ENCODE results near the gene MRPL38. TPM values are rescaled to one million over a fixed set of nuclear protein-coding genes. Genes with fewer than 3 reads are reported as not detected.

Gene MRPL38
- total RNA-seq, 3 donors from 2014 or later (not counting 1 experiment from before 2014, with no cell fraction given): 68.6 to 110 (median 96.7) TPM

- WGBS (ENCODE audit: insufficient coverage): 69% methylated on average over 8 of the region's 8 CpGs
- no peak for DNase-seq
- H3K4me3 Mint-ChIP-seq: no peak overlapping the region
- H3K9me3 Mint-ChIP-seq: no peaks in the 10 kb centered on the region
- TF ChIP-seq, protein P1, sequence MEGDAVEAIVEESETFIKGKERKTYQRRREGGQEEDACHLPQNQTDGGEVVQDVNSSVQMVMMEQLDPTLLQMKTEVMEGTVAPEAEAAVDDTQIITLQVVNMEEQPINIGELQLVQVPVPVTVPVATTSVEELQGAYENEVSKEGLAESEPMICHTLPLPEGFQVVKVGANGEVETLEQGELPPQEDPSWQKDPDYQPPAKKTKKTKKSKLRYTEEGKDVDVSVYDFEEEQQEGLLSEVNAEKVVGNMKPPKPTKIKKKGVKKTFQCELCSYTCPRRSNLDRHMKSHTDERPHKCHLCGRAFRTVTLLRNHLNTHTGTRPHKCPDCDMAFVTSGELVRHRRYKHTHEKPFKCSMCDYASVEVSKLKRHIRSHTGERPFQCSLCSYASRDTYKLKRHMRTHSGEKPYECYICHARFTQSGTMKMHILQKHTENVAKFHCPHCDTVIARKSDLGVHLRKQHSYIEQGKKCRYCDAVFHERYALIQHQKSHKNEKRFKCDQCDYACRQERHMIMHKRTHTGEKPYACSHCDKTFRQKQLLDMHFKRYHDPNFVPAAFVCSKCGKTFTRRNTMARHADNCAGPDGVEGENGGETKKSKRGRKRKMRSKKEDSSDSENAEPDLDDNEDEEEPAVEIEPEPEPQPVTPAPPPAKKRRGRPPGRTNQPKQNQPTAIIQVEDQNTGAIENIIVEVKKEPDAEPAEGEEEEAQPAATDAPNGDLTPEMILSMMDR (IDR thresholded peaks at IDR 0.05): no peak
- Histone ChIP-seq H3K27me3 (ENCODE audit: control insufficient read depth, insufficient read depth, low read length) (no peaks in the 10 kb centered on the region), H3K4me1 (ENCODE audit: control insufficient read depth, insufficient read depth, low read length) (no peaks in the 10 kb centered on the region), H3K4me3 (ENCODE audit: low read length) (no peak overlapping the region), H3K36me3 (ENCODE audit: control insufficient read depth, insufficient read depth, low read length) (no peaks in the 10 kb centered on the region), H3K9me3 (ENCODE audit: control insufficient read depth, insufficient read depth, low read length) (no peaks in the 10 kb centered on the region), H3K27ac (ENCODE audit: low read length) (no peak overlapping the region)
- no peak for ATAC-seq
- peaks cover 0 to 5% of the 10 kb centered on the region in 2 donors for H3K27me3 Mint-ChIP-seq (ENCODE audit: low read depth in 2 of 2)
- H3K4me1 Mint-ChIP-seq: no peaks in the 10 kb centered on the region
- H3K36me3 Mint-ChIP-seq: no peaks in the 10 kb centered on the region
- no peak overlapping the region for H3K27ac Mint-ChIP-seq
- intact Hi-C loops (cut with micrococcal nuclease): loop anchor here (10.0 kb wide), 1 partner anchor 59 kb away; the partner anchor contains the start of gene FBF1
These were observed 19.3 kb downstream of the MRPL38 start for GRCh38 chr17:75885431-75885830.

- Histone ChIP-seq H3K27ac (ENCODE audit: low read length) (no peak overlapping the region), H3K27me3 (ENCODE audit: control insufficient read depth, insufficient read depth, low read length) (peaks cover 11% of the 10 kb centered on the region), H3K4me1 (ENCODE audit: control insufficient read depth, insufficient read depth, low read length) (peaks cover 13% of the 10 kb centered on the region), H3K4me3 (ENCODE audit: low read length) (no peak overlapping the region), H3K36me3 (ENCODE audit: control insufficient read depth, insufficient read depth, low read length) (no peaks in the 10 kb centered on the region), H3K9me3 (ENCODE audit: control insufficient read depth, insufficient read depth, low read length) (no peaks in the 10 kb centered on the region)
- Mint-ChIP-seq H3K4me1 (peaks cover 7 to 11% of the 10 kb centered on the region in 2 donors), H3K27me3 (ENCODE audit: low read depth in 2 of 2) (peaks cover 0 to 13% of the 10 kb centered on the region in 2 donors), H3K36me3 (no peaks in the 10 kb centered on the region), H3K9me3 (no peaks in the 10 kb centered on the region), H3K4me3 (no peak overlapping the region), H3K27ac (no peak overlapping the region)
- DNase-seq (peak in 1 of 2 donors; percentile 47), ATAC-seq (no peak)
- TF ChIP-seq, protein P1 (IDR thresholded peaks at IDR 0.05): no peak
- 87% methylated on average over 15 of the region's 15 CpGs for WGBS (ENCODE audit: insufficient coverage)
- intact Hi-C loops (cut with micrococcal nuclease): loop anchor here (10.0 kb wide), 1 partner anchor 63 kb away; the partner anchor contains the start of gene FBF1
These were observed 22.8 kb downstream of the MRPL38 start for GRCh38 chr17:75881678-75882454.

DNA sequence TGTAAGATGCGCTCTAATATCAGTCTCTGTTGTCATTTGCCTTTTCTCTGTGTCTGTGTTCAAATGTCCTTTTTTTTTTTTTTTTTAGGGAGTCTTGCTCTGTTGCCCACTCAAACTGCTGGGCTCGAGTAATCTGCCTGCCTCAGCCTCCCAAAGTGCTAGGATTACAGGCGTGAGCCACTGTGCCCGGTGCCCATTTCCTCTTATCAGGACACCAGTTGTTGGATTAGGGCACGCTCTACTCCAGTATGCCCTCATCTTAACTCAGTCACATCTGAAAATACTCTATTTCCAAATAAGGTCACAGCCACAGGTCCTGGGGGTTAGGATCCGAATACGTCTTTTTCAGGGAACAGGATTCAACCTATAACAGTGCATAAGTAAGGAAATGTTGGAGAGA is 24.4 kb downstream of the MRPL38 start:
- Histone ChIP-seq H3K9me3 (ENCODE audit: control insufficient read depth, insufficient read depth, low read length) (no peaks in the 10 kb centered on the region), H3K4me1 (ENCODE audit: control insufficient read depth, insufficient read depth, low read length) (peaks cover 29% of the 10 kb centered on the region), H3K4me3 (ENCODE audit: low read length) (no peak overlapping the region), H3K27ac (ENCODE audit: low read length) (no peak overlapping the region), H3K36me3 (ENCODE audit: control insufficient read depth, insufficient read depth, low read length) (no peaks in the 10 kb centered on the region), H3K27me3 (ENCODE audit: control insufficient read depth, insufficient read depth, low read length) (peaks cover 17% of the 10 kb centered on the region)
- ATAC-seq (no peak), DNase-seq (no peak)
- Mint-ChIP-seq H3K27ac (no peak overlapping the region), H3K36me3 (no peaks in the 10 kb centered on the region), H3K4me1 (peaks cover 18 to 22% of the 10 kb centered on the region in 2 donors), H3K9me3 (no peaks in the 10 kb centered on the region), H3K4me3 (peak overlapping the region; percentile 56), H3K27me3 (ENCODE audit: low read depth in 2 of 2) (peaks cover 0 to 18% of the 10 kb centered on the region in 2 donors)
- TF ChIP-seq, protein P1 (IDR thresholded peaks at IDR 0.05): no peak
- 89% methylated on average over 7 of the region's 7 CpGs for WGBS (ENCODE audit: insufficient coverage)
- intact Hi-C loops (cut with micrococcal nuclease): loop anchor here (10.0 kb wide), 1 partner anchor 65 kb away; the partner anchor contains the start of gene FBF1
